Measurements from ENCODE around the gene TIFAB. TPM values are rescaled to one million over a fixed set of nuclear protein-coding genes. Genes with fewer than 3 reads are reported as not detected.
A peak's percentile ranks its signal among the peaks of the same experiment; 100 is the strongest.

The TIFAB gene
- total RNA-seq, 1 donor = not detected

- TF ChIP-seq CTCF (IDR thresholded peaks at IDR 0.05; ENCODE audit: insufficient read depth, low read depth, low read length) = no peak
- no peak for DNase-seq (ENCODE audit: low read depth)
- H3K4me3 ChIP-seq (ENCODE audit: low read depth, low read length) = no peak overlapping the region
These were observed 39.6 kb upstream of the TIFAB start for GRCh38 chr5:135491552-135492318.

- no peak for DNase-seq (ENCODE audit: low read depth)
- TF ChIP-seq CTCF (IDR thresholded peaks at IDR 0.05; ENCODE audit: insufficient read depth, low read depth, low read length) = no peak
- H3K4me3 ChIP-seq (ENCODE audit: low read depth, low read length) = no peak overlapping the region
These were observed 38.9 kb upstream of the TIFAB start for GRCh38 chr5:135491038-135491551.

GRCh38 chr5:135490245-135491037, 38.3 kb upstream of the TIFAB start:
- no peak for DNase-seq (ENCODE audit: low read depth)
- no peak overlapping the region for H3K4me3 ChIP-seq (ENCODE audit: low read depth, low read length)
- no peak for TF ChIP-seq CTCF (IDR thresholded peaks at IDR 0.05; ENCODE audit: insufficient read depth, low read depth, low read length)

- no peak for DNase-seq (ENCODE audit: low read depth)
- H3K4me3 ChIP-seq (ENCODE audit: low read depth, low read length) = no peak overlapping the region
- no peak for TF ChIP-seq CTCF (IDR thresholded peaks at IDR 0.05; ENCODE audit: insufficient read depth, low read depth, low read length)
These were observed 37.5 kb upstream of the TIFAB start for GRCh38 chr5:135489466-135490244.

GRCh38 chr5:135488727-135489465, 36.7 kb upstream of the TIFAB start:
- no peak for TF ChIP-seq CTCF (IDR thresholded peaks at IDR 0.05; ENCODE audit: insufficient read depth, low read depth, low read length)
- DNase-seq (ENCODE audit: low read depth) = peak; percentile 16

More at GRCh38 chr5:135488727-135489465, 36.7 kb upstream of the TIFAB start:
- H3K4me3 ChIP-seq (ENCODE audit: low read depth, low read length) = peak overlapping the region; percentile 42
